K562 (cell line): ENCODE results near the gene TARS1. TPM values are rescaled to one million over a fixed set of nuclear protein-coding genes. Genes with fewer than 3 reads are reported as not detected.
A peak's percentile ranks its signal among the peaks of the same experiment; 100 is the strongest.

Source experiments
- ASH1L ChIP-seq: fragments of 450-650 bp; IDR thresholded peaks from 2 replicates; pipeline ENCODE4 v1.6.1; 2018; ENCODE audit warnings: borderline replicate concordance, mild to moderate bottlenecking, low read depth; ENCODE audit not compliant: partially characterized antibody
- CC2D1A ChIP-seq: fragments of 450-650 bp; IDR thresholded peaks from 2 replicates; pipeline ENCODE4 v1.6.1; 2017; ENCODE audit warnings: mild to moderate bottlenecking
- ETS1 ChIP-seq: conservative IDR thresholded peaks from 2 replicates; pipeline ENCODE4 v1.6.1; 2011; ENCODE audit warnings: low read depth, mild to moderate bottlenecking, low read length; ENCODE audit not compliant: control insufficient read depth
- FOSL1 ChIP-seq: fragments of 200-800 bp; sonication (Bioruptor generic); conservative IDR thresholded peaks from 2 replicates; pipeline ENCODE4 v1.6.1; 2016; ENCODE audit warnings: missing genetic modification characterization, missing compliant biosample characterization
- HIVEP1 ChIP-seq: fragments of 250-450 bp; sonication (Bioruptor Pico); IDR thresholded peaks from 2 replicates; pipeline ENCODE4 v1.4.0; 2020; ENCODE audit warnings: mild to moderate bottlenecking
- JUN ChIP-seq, 2 experiments: sonication (generic) in 1 of 2; formaldehyde crosslinking in 1 of 2; IDR thresholded peaks; 2 replicates each; pipeline versions ENCODE4 v1.6.1 to v1.8.0; 2012 to 2022; ENCODE audit warnings: borderline replicate concordance in 2 of 2, mild to moderate bottlenecking in 2 of 2, improper control_type of control experiment in 1 of 2, low read depth in 1 of 2, low read length in 1 of 2, missing genetic modification reagents in 1 of 2
- POLR2G ChIP-seq: fragments of 200-400 bp; formaldehyde crosslinking; IDR thresholded peaks from 2 replicates; pipeline ENCODE4 v1.6.1; 2017; ENCODE audit warnings: low read depth, mild to moderate bottlenecking, antibody characterized with exemption, low read length, moderate library complexity
- SAFB ChIP-seq: fragments of 200-400 bp; formaldehyde crosslinking; IDR thresholded peaks from 2 replicates; pipeline ENCODE4 v1.6.1; 2017; ENCODE audit warnings: low read depth, low read length, borderline replicate concordance
- SLC30A9 ChIP-seq: fragments of 250-450 bp; sonication (Bioruptor Pico); IDR thresholded peaks from 2 replicates; pipeline ENCODE4 v1.8.0; 2022; ENCODE audit warnings: mild to moderate bottlenecking, moderate library complexity
- TRIM28 ChIP-seq: fragments of 450-650 bp; IDR thresholded peaks from 2 replicates; pipeline ENCODE4 v1.6.1; 2017
- ZFP1 ChIP-seq: fragments of 450-650 bp; formaldehyde crosslinking; IDR thresholded peaks from 2 replicates; pipeline ENCODE4 v1.4.0; 2020; ENCODE audit warnings: mild to moderate bottlenecking, mixed read lengths
- ZKSCAN3 ChIP-seq: fragments of 250-450 bp; sonication (Bioruptor Pico); IDR thresholded peaks from 2 replicates; pipeline ENCODE4 v1.4.0; 2020
- ZNF197 ChIP-seq: fragments of 200-800 bp; sonication (Bioruptor generic); IDR thresholded peaks from 2 replicates; pipeline ENCODE4 v1.6.1; 2016; ENCODE audit warnings: low read depth, missing genetic modification characterization, missing compliant biosample characterization
- ZNF23 ChIP-seq: fragments of 250-450 bp; sonication (Bioruptor Pico); IDR thresholded peaks from 2 replicates; pipeline ENCODE4 v1.4.0; 2020; ENCODE audit warnings: mild to moderate bottlenecking
- ZNF551 ChIP-seq: fragments of 250-450 bp; sonication (Bioruptor Pico); IDR thresholded peaks from 2 replicates; pipeline ENCODE4 v1.5.0; 2021; ENCODE audit warnings: mild to moderate bottlenecking, moderate library complexity
- ZNF584 ChIP-seq: fragments of 200-800 bp; sonication (Bioruptor generic); IDR thresholded peaks from 2 replicates; pipeline ENCODE4 v1.6.1; 2016; ENCODE audit warnings: low read depth, mild to moderate bottlenecking, missing genetic modification characterization, missing compliant biosample characterization
- polyA plus RNA-seq, 8 experiments: library from polyadenylated mRNA; depleted of rRNA in 4 of 8; stranded (reverse) in 5 of 8; unstranded in 3 of 8; fragments of >200 nt; fragmentation: Nextera tagmentation in 2 of 8; fragmentation: Illumina TruSeq in 1 of 8; extraction: Ambion mirVana in 2 of 8; extraction: Trizol in 1 of 8; gene quantifications; 2 replicates each; pipeline versions ENCODE4 v1.2.1 to v1.2.3, GENCODE V29; 2011 to 2014; ENCODE audit warnings: inconsistent platforms in 1 of 8, missing spikeins in 1 of 8
- total RNA-seq, 7 experiments: library from RNA; depleted of rRNA in 6 of 7; stranded (reverse); fragments of >200 nt in 6 of 7; fragmentation: Illumina TruSeq in 2 of 7; extraction: Trizol in 2 of 7; gene quantifications; 2 replicates each; pipeline versions ENCODE4 v1.2.1 to v1.2.3, GENCODE V29; 2011 to 2021; ENCODE audit warnings: low replicate concordance in 1 of 7
- TF ChIP-seq, protein P1 (sequence below): fragments of 250-450 bp; sonication (Bioruptor Pico); IDR thresholded peaks from 2 replicates; pipeline ENCODE4 v1.5.0; 2021; ENCODE audit warnings: mild to moderate bottlenecking, moderate library complexity
- TF ChIP-seq, protein P2 (sequence below), 2 experiments: fragments of 450-650 bp in 1 of 2; sonication (generic) in 1 of 2; formaldehyde crosslinking in 1 of 2; IDR thresholded peaks in 1 of 2; conservative IDR thresholded peaks in 1 of 2; 2 replicates each; pipeline versions ENCODE4 v1.6.1 to v1.8.1; 2016 to 2023; ENCODE audit warnings: mild to moderate bottlenecking in 2 of 2, moderate library complexity in 2 of 2, inconsistent platforms in 1 of 2, missing genetic modification reagents in 1 of 2
- TF ChIP-seq, protein P3 (sequence below): fragments of 450-650 bp; conservative IDR thresholded peaks from 2 replicates; pipeline ENCODE4 v1.6.1; 2016; ENCODE audit warnings: missing genetic modification characterization, low read depth, mild to moderate bottlenecking, missing compliant biosample characterization, moderate library complexity

Gene TARS1
- total and polyA plus RNA-seq, 9 of the 15 experiments (the other 6 are each of a cell fraction or from before 2014, with no cell fraction given): 263 to 518 (median 439) TPM

GRCh38 chr5:33440482-33441240 is at the start of gene TARS1 (continued):
- TF ChIP-seq, protein P1, sequence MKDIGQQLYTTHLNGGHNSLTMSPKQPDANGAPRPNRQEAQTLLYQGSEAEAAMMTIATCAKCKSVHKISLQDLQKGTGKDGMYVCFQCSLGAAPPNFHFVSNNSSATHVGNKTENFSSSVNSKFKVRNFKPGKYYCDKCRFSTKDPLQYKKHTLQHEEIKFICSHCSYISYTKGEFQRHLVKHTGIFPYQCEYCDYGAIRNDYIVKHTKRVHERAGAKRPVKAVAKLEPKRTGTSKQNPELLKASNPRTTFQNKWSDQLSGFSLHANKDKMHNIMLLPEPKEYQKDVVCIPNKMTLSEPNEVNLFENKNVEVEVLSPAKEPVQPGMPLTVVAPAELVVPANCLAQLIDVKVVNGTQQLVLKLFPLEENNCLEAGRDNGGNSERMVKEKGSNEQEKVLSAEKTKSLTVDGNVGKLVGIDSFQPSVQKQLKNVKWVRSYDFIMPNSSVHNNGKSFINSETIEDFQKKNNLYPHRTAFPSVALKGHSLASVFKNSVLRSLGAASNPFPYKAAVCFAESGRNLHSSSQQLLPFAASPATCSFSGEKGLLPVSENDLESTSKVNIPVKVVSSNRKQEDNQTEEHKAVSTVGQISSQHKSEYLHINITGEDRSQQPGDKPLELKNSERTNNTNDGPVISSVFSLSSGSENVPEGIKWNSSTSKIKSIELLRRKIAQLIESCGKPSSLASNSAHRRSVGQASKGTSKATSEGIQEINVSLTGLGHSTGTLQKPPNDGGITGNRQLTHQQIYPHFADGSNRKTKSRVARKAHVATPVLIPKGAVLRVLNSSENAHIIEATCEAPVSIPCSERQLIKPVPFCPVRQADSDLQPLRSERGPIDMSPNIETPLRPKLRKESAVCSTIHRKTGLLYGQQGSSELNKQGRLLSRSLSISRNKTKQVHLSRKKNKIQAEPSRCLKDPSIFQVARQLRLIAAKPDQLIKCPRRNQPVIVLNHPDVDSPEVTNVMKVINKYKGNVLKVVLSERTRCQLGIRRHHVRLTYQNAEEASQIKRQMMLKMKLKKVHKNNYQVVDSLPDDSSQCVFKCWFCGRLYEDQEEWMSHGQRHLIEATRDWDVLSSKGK (CRISPR knock-in tag): no peak
- no peak for TF ChIP-seq SAFB
- TF ChIP-seq ASH1L: peak; percentile 76
- TF ChIP-seq, protein P2, sequence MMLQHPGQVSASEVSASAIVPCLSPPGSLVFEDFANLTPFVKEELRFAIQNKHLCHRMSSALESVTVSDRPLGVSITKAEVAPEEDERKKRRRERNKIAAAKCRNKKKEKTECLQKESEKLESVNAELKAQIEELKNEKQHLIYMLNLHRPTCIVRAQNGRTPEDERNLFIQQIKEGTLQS (IDR thresholded peaks at IDR 0.05): peak; percentile 99
- TF ChIP-seq, protein P2 (CRISPR knock-in tag; conservative IDR thresholded peaks at IDR 0.05): peak; percentile 94
- TF ChIP-seq POLR2G: peak; percentile 97
- no peak; the same call in 1 of the 2 replicates for TF ChIP-seq ZNF584 (CRISPR knock-in tag)
- no peak for TF ChIP-seq SLC30A9 (CRISPR knock-in tag)
- no peak for TF ChIP-seq ZKSCAN3 (CRISPR knock-in tag)
- no peak for TF ChIP-seq TRIM28
- no peak; the same call in 1 of the 2 replicates for TF ChIP-seq FOSL1 (tag)
- no peak for TF ChIP-seq ZFP1 (CRISPR knock-in tag)
- TF ChIP-seq ZNF23: no peak
- TF ChIP-seq ETS1: peak; percentile 78; the same call in 1 of the 2 replicates
- no peak for TF ChIP-seq ZNF197 (CRISPR knock-in tag)
- no peak for TF ChIP-seq HIVEP1 (CRISPR knock-in tag)
- TF ChIP-seq CC2D1A: peak; percentile 53; the same call in 1 of the 2 replicates
- TF ChIP-seq, protein P3, sequence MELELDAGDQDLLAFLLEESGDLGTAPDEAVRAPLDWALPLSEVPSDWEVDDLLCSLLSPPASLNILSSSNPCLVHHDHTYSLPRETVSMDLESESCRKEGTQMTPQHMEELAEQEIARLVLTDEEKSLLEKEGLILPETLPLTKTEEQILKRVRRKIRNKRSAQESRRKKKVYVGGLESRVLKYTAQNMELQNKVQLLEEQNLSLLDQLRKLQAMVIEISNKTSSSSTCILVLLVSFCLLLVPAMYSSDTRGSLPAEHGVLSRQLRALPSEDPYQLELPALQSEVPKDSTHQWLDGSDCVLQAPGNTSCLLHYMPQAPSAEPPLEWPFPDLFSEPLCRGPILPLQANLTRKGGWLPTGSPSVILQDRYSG (tag): no peak
- TF ChIP-seq JUN (IDR thresholded peaks at IDR 0.05; ENCODE audit: borderline replicate concordance, low read depth, low read length): peak; percentile 63; the same call in 1 of the 2 replicates
- TF ChIP-seq JUN (CRISPR knock-in tag; IDR thresholded peaks at IDR 0.05; ENCODE audit: borderline replicate concordance): no peak
- TF ChIP-seq ZNF551 (CRISPR knock-in tag): no peak
